Epithelial cell of prostate (primary cell): Measurements from ENCODE around the gene TMEM50B.

Experiments used
- DNase-seq: peaks from one replicate; pipeline ENCODE4 v3.0.0-alpha.2; 2011; ENCODE audit warnings: low read depth, low spot score
- H3K27ac ChIP-seq: fragments of 450-650 bp; 2 replicates; pipeline ENCODE4 v1.5.1; 2017; ENCODE audit warnings: mild to moderate bottlenecking

TMEM50B gene

GRCh38 chr21:33401630-33401992, 78.2 kb downstream of the TMEM50B start:
- H3K27ac ChIP-seq: no peak overlapping the region
- no peak for DNase-seq
